ENCODE measurements around the gene DUSP5. TPM values are rescaled to one million over a fixed set of nuclear protein-coding genes. Genes with fewer than 3 reads are reported as not detected.

The DUSP5 gene
- total and polyA plus RNA-seq, 10 of the 15 experiments (the other 5 are each of a cell fraction or from before 2014, with no cell fraction given): 2.1 to 95.9 (median 23.4) TPM

GRCh38 chr10:110529596-110530011, 31.9 kb downstream of the DUSP5 start (continued):
- TF ChIP-seq, protein P1, sequence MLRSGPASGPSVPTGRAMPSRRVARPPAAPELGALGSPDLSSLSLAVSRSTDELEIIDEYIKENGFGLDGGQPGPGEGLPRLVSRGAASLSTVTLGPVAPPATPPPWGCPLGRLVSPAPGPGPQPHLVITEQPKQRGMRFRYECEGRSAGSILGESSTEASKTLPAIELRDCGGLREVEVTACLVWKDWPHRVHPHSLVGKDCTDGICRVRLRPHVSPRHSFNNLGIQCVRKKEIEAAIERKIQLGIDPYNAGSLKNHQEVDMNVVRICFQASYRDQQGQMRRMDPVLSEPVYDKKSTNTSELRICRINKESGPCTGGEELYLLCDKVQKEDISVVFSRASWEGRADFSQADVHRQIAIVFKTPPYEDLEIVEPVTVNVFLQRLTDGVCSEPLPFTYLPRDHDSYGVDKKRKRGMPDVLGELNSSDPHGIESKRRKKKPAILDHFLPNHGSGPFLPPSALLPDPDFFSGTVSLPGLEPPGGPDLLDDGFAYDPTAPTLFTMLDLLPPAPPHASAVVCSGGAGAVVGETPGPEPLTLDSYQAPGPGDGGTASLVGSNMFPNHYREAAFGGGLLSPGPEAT (IDR thresholded peaks at IDR 0.05; ENCODE audit: low read depth): peak; percentile 25; the same call in 1 of the 2 replicates
- TF ChIP-seq, protein P2, sequence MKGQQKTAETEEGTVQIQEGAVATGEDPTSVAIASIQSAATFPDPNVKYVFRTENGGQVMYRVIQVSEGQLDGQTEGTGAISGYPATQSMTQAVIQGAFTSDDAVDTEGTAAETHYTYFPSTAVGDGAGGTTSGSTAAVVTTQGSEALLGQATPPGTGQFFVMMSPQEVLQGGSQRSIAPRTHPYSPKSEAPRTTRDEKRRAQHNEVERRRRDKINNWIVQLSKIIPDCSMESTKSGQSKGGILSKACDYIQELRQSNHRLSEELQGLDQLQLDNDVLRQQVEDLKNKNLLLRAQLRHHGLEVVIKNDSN (IDR thresholded peaks at IDR 0.05; ENCODE audit: borderline replicate concordance, extremely low read length, insufficient read depth, low read depth, low read length): no peak
- TF ChIP-seq RAD51 (IDR thresholded peaks at IDR 0.05) (0 out of 2 replicates have a peak, but pooled peaks have one; percentile 39), ATF7 (IDR thresholded peaks at IDR 0.05; ENCODE audit: low read depth) (0 out of 2 replicates have a peak, but pooled peaks have one; percentile 15), TBL1XR1 (IDR thresholded peaks at IDR 0.05; ENCODE audit: low read depth, low read length) (peak; percentile 29; the same call in 1 of the 2 replicates), ETV6 (conservative IDR thresholded peaks at IDR 0.05 in 1 of 2, IDR thresholded peaks at IDR 0.05 in 1 of 2; ENCODE audit: borderline replicate concordance in 1 of 2, low read depth in 1 of 2) (0 out of 4 replicates have a peak, but pooled peaks of 1 of the 2 experiments have one; percentile 28), SREBF2 (IDR thresholded peaks at IDR 0.05; ENCODE audit: low read length) (peak; percentile 31; the same call in 1 of the 2 replicates), IKZF2 (IDR thresholded peaks at IDR 0.05) (peak; percentile 66 to 70), RELA (IDR thresholded peaks at IDR 0.05; ENCODE audit: borderline replicate concordance, partially characterized antibody) (peak; percentile 38), CHD2 (IDR thresholded peaks at IDR 0.05; ENCODE audit: borderline replicate concordance, low read depth, low read length) (peak; percentile 67; the same call in 1 of the 2 replicates), CHD4 (IDR thresholded peaks at IDR 0.05) (no peak), ZNF274 (IDR thresholded peaks at IDR 0.05; ENCODE audit: insufficient read depth, insufficient read length) (no peak), RUNX3 (IDR thresholded peaks at IDR 0.05; ENCODE audit: low read length) (peak; percentile 74), USF2 (IDR thresholded peaks at IDR 0.05; ENCODE audit: borderline replicate concordance, low read depth, low read length) (no peak), BACH1 (IDR thresholded peaks at IDR 0.05; ENCODE audit: borderline replicate concordance) (0 out of 2 replicates have a peak, but pooled peaks have one; percentile 43), BCL11A (IDR thresholded peaks at IDR 0.05; ENCODE audit: low read depth, low read length) (peak; percentile 60; the same call in 1 of the 2 replicates), HCFC1 (IDR thresholded peaks at IDR 0.05; ENCODE audit: low read length) (no peak), LARP7 (IDR thresholded peaks at IDR 0.05) (peak; percentile 17; the same call in 1 of the 2 replicates), MEF2B (IDR thresholded peaks at IDR 0.05; ENCODE audit: partially characterized antibody, poor library complexity, severe bottlenecking) (peak; percentile 78)
- TF ChIP-seq, protein P3, sequence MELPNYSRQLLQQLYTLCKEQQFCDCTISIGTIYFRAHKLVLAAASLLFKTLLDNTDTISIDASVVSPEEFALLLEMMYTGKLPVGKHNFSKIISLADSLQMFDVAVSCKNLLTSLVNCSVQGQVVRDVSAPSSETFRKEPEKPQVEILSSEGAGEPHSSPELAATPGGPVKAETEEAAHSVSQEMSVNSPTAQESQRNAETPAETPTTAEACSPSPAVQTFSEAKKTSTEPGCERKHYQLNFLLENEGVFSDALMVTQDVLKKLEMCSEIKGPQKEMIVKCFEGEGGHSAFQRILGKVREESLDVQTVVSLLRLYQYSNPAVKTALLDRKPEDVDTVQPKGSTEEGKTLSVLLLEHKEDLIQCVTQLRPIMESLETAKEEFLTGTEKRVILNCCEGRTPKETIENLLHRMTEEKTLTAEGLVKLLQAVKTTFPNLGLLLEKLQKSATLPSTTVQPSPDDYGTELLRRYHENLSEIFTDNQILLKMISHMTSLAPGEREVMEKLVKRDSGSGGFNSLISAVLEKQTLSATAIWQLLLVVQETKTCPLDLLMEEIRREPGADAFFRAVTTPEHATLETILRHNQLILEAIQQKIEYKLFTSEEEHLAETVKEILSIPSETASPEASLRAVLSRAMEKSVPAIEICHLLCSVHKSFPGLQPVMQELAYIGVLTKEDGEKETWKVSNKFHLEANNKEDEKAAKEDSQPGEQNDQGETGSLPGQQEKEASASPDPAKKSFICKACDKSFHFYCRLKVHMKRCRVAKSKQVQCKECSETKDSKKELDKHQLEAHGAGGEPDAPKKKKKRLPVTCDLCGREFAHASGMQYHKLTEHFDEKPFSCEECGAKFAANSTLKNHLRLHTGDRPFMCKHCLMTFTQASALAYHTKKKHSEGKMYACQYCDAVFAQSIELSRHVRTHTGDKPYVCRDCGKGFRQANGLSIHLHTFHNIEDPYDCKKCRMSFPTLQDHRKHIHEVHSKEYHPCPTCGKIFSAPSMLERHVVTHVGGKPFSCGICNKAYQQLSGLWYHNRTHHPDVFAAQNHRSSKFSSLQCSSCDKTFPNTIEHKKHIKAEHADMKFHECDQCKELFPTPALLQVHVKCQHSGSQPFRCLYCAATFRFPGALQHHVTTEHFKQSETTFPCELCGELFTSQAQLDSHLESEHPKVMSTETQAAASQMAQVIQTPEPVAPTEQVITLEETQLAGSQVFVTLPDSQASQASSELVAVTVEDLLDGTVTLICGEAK (IDR thresholded peaks at IDR 0.05; ENCODE audit: borderline replicate concordance): 0 out of 2 replicates have a peak, but pooled peaks have one; percentile 9
- TF ChIP-seq, protein P4, sequence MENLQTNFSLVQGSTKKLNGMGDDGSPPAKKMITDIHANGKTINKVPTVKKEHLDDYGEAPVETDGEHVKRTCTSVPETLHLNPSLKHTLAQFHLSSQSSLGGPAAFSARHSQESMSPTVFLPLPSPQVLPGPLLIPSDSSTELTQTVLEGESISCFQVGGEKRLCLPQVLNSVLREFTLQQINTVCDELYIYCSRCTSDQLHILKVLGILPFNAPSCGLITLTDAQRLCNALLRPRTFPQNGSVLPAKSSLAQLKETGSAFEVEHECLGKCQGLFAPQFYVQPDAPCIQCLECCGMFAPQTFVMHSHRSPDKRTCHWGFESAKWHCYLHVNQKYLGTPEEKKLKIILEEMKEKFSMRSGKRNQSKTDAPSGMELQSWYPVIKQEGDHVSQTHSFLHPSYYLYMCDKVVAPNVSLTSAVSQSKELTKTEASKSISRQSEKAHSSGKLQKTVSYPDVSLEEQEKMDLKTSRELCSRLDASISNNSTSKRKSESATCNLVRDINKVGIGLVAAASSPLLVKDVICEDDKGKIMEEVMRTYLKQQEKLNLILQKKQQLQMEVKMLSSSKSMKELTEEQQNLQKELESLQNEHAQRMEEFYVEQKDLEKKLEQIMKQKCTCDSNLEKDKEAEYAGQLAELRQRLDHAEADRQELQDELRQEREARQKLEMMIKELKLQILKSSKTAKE (IDR thresholded peaks at IDR 0.05; ENCODE audit: low read depth, poor library complexity, severe bottlenecking): peak; percentile 51
